ENCODE results near the gene NUTF2.

The NUTF2 gene

DNA sequence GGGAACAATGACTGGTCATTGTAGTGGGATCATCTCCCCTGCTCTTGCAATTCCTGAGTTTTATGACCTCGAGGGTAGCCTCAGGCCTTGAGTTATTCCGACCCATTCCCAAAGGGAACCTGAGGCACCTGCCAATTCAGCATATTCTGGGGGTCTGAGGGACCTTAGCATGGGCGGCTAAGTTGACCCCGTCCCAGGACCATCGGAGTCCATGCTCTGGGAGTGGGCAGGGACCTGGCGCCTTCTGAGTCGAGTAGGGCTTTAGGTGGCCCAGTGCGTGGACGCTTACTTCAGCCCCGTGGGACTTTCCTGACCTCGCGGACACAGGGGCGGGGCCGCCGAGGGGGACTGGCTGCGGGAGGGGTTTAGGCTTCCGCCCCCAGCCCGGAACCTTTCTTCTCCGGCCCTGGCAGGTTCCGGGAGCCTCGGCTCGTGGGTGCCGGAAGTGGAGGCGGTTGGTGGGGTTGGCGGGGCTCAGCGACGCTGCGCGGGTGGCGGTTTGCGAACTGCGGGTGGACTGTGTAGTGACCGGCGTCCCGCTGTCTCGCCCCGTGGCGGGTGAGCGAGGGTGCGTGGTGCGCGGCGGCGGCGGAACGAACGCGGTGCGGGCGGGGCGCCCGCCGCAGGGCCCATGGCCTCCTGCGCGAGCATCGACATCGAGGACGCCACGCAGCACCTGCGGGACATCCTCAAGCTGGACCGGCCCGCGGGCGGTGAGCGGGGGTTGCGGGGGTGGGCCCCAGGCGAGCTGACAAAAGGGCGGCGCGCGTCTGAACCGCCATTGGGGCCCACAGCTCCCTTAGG is 26.1 kb downstream of the NUTF2 start, which contains the start of gene EDC4:
Gene EDC4, plus strand, starts transcription at position 422 of the 804 bp plus-strand sequence. Its CDS starts 210 bp downstream, at position 632.
- TF ChIP-seq Cebpa-rat (IDR thresholded peaks at IDR 0.05), result no peak
- Histone ChIP-seq H3K9ac (peak within 1 kb of the TSS; percentile 97), H3K4me2 (peak within 1 kb of the TSS; percentile 89), H3K4me3 (peak within 1 kb of the TSS; percentile 98), H3K9me3 (no peaks in the 10 kb centered on the region), H3K4me1 (peaks cover 37% of the 10 kb centered on the region), H3K27ac (peak within 1 kb of the TSS; percentile 96), H3K36me3 (peaks cover 77% of the 10 kb centered on the region), H3K27me3 (no peaks in the 10 kb centered on the region), H4K20me1 (peaks cover 66% of the 10 kb centered on the region)

DNA sequence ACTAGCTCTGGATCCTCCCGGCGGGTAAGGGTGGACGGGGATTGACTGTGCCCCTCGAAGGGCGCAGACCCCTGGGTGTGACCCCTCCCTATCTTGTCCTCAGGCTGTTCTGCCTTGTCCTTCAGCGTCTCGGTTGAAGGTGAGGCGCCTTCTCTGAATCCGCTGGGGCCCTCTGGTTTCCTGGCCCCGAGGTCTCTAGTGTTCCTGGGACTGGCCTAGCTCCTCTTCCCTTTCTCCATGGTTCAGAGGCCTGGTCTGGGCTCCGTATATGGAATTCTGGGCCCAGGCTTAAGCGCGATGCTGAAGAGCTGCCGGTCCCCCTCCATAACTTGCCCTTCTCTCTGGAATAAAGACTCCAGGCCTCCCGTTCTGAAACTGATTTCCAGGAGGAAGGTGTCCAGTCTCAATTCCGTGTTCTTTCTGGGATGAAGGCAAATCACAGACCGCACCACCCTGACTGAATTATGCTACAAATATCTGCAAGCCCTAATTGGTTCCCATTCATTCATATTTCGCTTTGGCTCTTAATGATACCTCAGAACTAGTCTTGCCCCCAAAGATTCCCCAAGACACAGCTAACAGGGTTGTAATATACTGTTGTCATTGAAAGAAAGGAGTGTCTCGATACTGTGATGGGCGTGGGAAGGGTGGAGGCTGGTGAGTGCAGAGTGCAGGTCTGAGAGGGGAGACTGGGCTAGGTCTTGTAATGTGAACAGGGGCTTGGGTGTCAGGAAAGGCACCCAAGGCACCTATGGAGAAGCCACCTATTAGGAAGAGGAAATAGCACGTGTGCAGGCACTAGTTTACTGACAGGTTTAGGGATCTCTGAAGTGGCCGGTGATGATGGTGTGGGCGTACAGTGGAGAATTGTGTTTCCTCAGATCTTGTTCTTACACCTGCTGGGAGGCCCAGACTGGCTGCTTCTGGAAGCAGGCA is 27.0 kb downstream of the NUTF2 start:
- H3K9ac ChIP-seq, result peak overlapping the region; percentile 97
- H3K4me2 ChIP-seq, result peak overlapping the region; percentile 89
- peaks cover 77% of the 10 kb centered on the region for H3K36me3 ChIP-seq
- H3K4me1 ChIP-seq, result peaks cover 37% of the 10 kb centered on the region
- no peaks in the 10 kb centered on the region for H3K27me3 ChIP-seq
- peak overlapping the region; percentile 98 for H3K4me3 ChIP-seq
- no peak for TF ChIP-seq Cebpa-rat (IDR thresholded peaks at IDR 0.05)
- H4K20me1 ChIP-seq, result peaks cover 62% of the 10 kb centered on the region
- H3K9me3 ChIP-seq, result no peaks in the 10 kb centered on the region
- peak overlapping the region; percentile 96 for H3K27ac ChIP-seq

DNA sequence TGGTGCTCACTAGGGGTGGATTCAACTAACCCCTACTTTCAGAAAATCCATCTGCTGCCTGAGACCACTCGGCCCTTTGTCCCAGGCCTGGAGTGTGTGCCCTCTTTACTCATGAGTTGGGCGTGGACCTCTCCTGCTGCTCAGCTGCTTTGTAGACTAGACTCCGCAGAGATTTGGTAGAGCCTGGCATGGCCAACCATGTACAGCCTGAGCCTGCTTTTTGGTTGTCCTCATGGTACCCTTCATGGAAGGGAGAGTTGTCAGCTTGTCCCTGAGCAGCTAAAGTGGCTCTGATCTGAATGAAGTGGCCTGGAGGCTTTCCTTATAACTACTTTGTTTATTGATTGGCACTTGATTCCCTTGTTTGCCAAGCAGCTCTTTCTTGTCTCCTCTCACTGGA is 27.6 kb downstream of the NUTF2 start:
- Histone ChIP-seq H3K27ac (0 out of 2 replicates have a peak overlapping the region, but pooled peaks have one; percentile 96), H3K36me3 (peaks cover 77% of the 10 kb centered on the region)

GRCh38 chr16:67877064-67877463 is 30.3 kb downstream of the NUTF2 start:
- peaks cover 78% of the 10 kb centered on the region for H4K20me1 ChIP-seq
- no peak overlapping the region for H3K9ac ChIP-seq
- H3K4me2 ChIP-seq, result no peak overlapping the region
- no peak overlapping the region for H3K4me3 ChIP-seq
- H3K27ac ChIP-seq, result no peak overlapping the region
- H3K9me3 ChIP-seq, result no peaks in the 10 kb centered on the region
- H3K4me1 ChIP-seq, result peaks cover 37% of the 10 kb centered on the region
- no peak for TF ChIP-seq Cebpa-rat (IDR thresholded peaks at IDR 0.05)
- no peaks in the 10 kb centered on the region for H3K27me3 ChIP-seq
- H3K36me3 ChIP-seq, result peaks cover 77% of the 10 kb centered on the region

More for the DNA sequence above, 27.6 kb downstream of the NUTF2 start:
- peaks cover 58% of the 10 kb centered on the region for H4K20me1 ChIP-seq
- H3K9ac ChIP-seq, result peak overlapping the region; percentile 97
- H3K4me3 ChIP-seq, result peak overlapping the region; percentile 98
- H3K4me1 ChIP-seq, result peaks cover 37% of the 10 kb centered on the region
- peak overlapping the region; percentile 89 for H3K4me2 ChIP-seq
- no peak for TF ChIP-seq Cebpa-rat (IDR thresholded peaks at IDR 0.05)
- H3K9me3 ChIP-seq, result no peaks in the 10 kb centered on the region
- no peaks in the 10 kb centered on the region for H3K27me3 ChIP-seq

- TF ChIP-seq Cebpa-rat (IDR thresholded peaks at IDR 0.05), result no peak
- no peaks in the 10 kb centered on the region for H3K9me3 ChIP-seq
- no peaks in the 10 kb centered on the region for H3K27me3 ChIP-seq
- peaks cover 29% of the 10 kb centered on the region for H3K4me1 ChIP-seq
- H3K4me3 ChIP-seq, result no peak overlapping the region
- no peak overlapping the region for H3K4me2 ChIP-seq
- H3K36me3 ChIP-seq, result peaks cover 85% of the 10 kb centered on the region
- no peak overlapping the region for H3K27ac ChIP-seq
- peaks cover 89% of the 10 kb centered on the region for H4K20me1 ChIP-seq
- H3K9ac ChIP-seq, result no peak overlapping the region
Observed at GRCh38 chr16:67878232-67878631, 31.5 kb downstream of the NUTF2 start.

- H3K9me3 ChIP-seq, result no peaks in the 10 kb centered on the region
- H4K20me1 ChIP-seq, result peaks cover 89% of the 10 kb centered on the region
- no peak overlapping the region for H3K4me3 ChIP-seq
- TF ChIP-seq Cebpa-rat (IDR thresholded peaks at IDR 0.05), result no peak
- no peak overlapping the region for H3K9ac ChIP-seq
- H3K4me1 ChIP-seq, result peaks cover 27% of the 10 kb centered on the region
- H3K36me3 ChIP-seq, result peaks cover 92% of the 10 kb centered on the region
- H3K27me3 ChIP-seq, result no peaks in the 10 kb centered on the region
- H3K4me2 ChIP-seq, result no peak overlapping the region
- no peak overlapping the region for H3K27ac ChIP-seq
Observed at GRCh38 chr16:67878846-67879245, 32.1 kb downstream of the NUTF2 start.

DNA sequence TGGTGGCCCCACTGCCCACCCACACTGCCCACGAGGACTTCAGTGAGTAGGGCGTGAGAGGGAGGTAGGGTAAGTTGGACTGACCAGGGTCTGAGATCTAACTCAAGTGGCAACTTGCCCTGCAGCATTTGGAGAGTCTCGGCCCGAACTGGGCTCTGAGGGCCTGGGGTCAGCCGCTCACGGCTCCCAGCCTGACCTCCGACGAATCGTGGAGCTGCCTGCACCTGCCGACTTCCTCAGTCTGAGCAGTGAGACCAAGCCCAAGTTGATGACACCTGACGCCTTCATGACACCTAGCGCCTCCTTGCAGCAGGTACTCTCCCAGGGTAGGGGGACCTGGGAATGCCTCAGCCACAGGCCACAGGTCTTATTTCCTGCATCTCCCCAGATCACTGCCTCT is 32.7 kb downstream of the NUTF2 start:
- H3K4me2 ChIP-seq, result no peak overlapping the region
- H3K36me3 ChIP-seq, result peaks cover 98% of the 10 kb centered on the region
- peaks cover 89% of the 10 kb centered on the region for H4K20me1 ChIP-seq

GRCh38 chr16:67879936-67880335 is 33.2 kb downstream of the NUTF2 start:
- Histone ChIP-seq H3K36me3 (peaks cover 100% of the 10 kb centered on the region), H3K27me3 (no peaks in the 10 kb centered on the region), H3K27ac (no peak overlapping the region), H3K4me1 (peaks cover 16% of the 10 kb centered on the region), H3K9ac (no peak overlapping the region), H3K9me3 (no peaks in the 10 kb centered on the region), H3K4me3 (no peak overlapping the region), H3K4me2 (no peak overlapping the region), H4K20me1 (peaks cover 89% of the 10 kb centered on the region)
- no peak for TF ChIP-seq Cebpa-rat (IDR thresholded peaks at IDR 0.05)

More for the DNA sequence above, 32.7 kb downstream of the NUTF2 start:
- no peak overlapping the region for H3K27ac ChIP-seq
- H3K9me3 ChIP-seq, result no peaks in the 10 kb centered on the region
- no peak for TF ChIP-seq Cebpa-rat (IDR thresholded peaks at IDR 0.05)
- H3K4me1 ChIP-seq, result peaks cover 21% of the 10 kb centered on the region
- no peak overlapping the region for H3K4me3 ChIP-seq
- H3K27me3 ChIP-seq, result no peaks in the 10 kb centered on the region
- H3K9ac ChIP-seq, result no peak overlapping the region

GRCh38 chr16:67880584-67880983 is 33.9 kb downstream of the NUTF2 start:
- Histone ChIP-seq H3K9me3 (no peaks in the 10 kb centered on the region), H3K9ac (no peak overlapping the region), H3K27me3 (no peaks in the 10 kb centered on the region), H4K20me1 (peaks cover 82% of the 10 kb centered on the region), H3K27ac (no peak overlapping the region), H3K36me3 (peaks cover 100% of the 10 kb centered on the region), H3K4me3 (no peak overlapping the region), H3K4me2 (no peak overlapping the region), H3K4me1 (0 out of 2 replicates have a peak, but pooled peaks cover 10% of the 10 kb centered on the region)
- TF ChIP-seq Cebpa-rat (IDR thresholded peaks at IDR 0.05), result no peak

Data from BLaER1 (cell line).